Body of pancreas (tissue), 4 donors: ENCODE results near the gene PPL. TPM values are rescaled to one million over a fixed set of nuclear protein-coding genes. Genes with fewer than 3 reads are reported as not detected.

Experiments used
- ATAC-seq: fragments of 150-250 bp; one replicate; pipeline ENCODE4 v1.9.1; 2016
- DNase-seq, 4 donors: peaks; one replicate each; pipeline ENCODE4 v3.0.0-alpha.2; 2019
- H3K27ac ChIP-seq, 4 donors: fragments of 200-600 bp; sonication (generic); 1 replicate in 3 of 4; 2 replicates in 1 of 4; pipeline versions ENCODE4 v1.5.1 to v1.6.1; 2016 to 2019; ENCODE audit warnings: mild to moderate bottlenecking in 1 of 4, mixed read lengths in 1 of 4, moderate library complexity in 1 of 4
- H3K27me3 ChIP-seq, 2 donors: fragments of 200-600 bp; sonication (generic); one replicate each; pipeline ENCODE4 v1.6.0; 2016; ENCODE audit warnings: mild to moderate bottlenecking in 1 of 2
- H3K36me3 ChIP-seq, 2 donors: fragments of 200-600 bp; sonication (generic); replicated peaks in 1 of 2; 2 replicates each; pipeline ENCODE4 v1.5.1; 2016; ENCODE audit warnings: low read depth in 2 of 2; ENCODE audit not compliant: insufficient read depth in 1 of 2
- H3K4me1 ChIP-seq: fragments of 200-600 bp; sonication (generic); one replicate; pipeline ENCODE4 v1.6.0; 2016
- H3K4me3 ChIP-seq, 2 donors: fragments of 200-600 bp; sonication (generic); 1 replicate in 1 of 2; 2 replicates in 1 of 2; pipeline ENCODE4 v1.5.1; 2016 to 2019
- H3K9me3 ChIP-seq, 3 donors: fragments of 200-600 bp; sonication (generic); 1 replicate in 2 of 3; 2 replicates in 1 of 3; pipeline ENCODE4 v1.5.1; 2016
- POLR2A ChIP-seq, 3 donors: fragments of 450-650 bp; IDR thresholded peaks; one replicate each; pipeline ENCODE4 v1.6.1; 2016; ENCODE audit warnings: antibody characterized with exemption in 3 of 3, mild to moderate bottlenecking in 2 of 3
- WGBS, 2 donors: methylation state at CpG; one replicate each; pipeline ENCODE4 v1.1.5; 2017; 5-methylcytosine and 5-hydroxymethylcytosine counted together
- intact Hi-C: fragments of 100-400 bp; cut with DNase I; formaldehyde crosslinking; loops from one replicate; pipeline ENCODE4 v1.15.1; 2023
- total RNA-seq, 2 donors: library from RNA; depleted of rRNA; stranded (reverse); fragments of >200 nt; gene quantifications; one replicate each; pipeline ENCODE4 v1.1.0, GENCODE V29; 2016
- TF ChIP-seq, protein P1 (sequence below), 7 experiments: fragments of 450-650 bp in 4 of 7; fragments of 200-600 bp in 3 of 7; sonication (generic) in 3 of 7; IDR thresholded peaks; one replicate each; pipeline ENCODE4 v1.5.1; 2016 to 2019; ENCODE audit warnings: antibody characterized with exemption in 7 of 7

PPL gene
- total RNA-seq, 2 donors from 2014 or later = 20.2 to 26.0 TPM

DNA sequence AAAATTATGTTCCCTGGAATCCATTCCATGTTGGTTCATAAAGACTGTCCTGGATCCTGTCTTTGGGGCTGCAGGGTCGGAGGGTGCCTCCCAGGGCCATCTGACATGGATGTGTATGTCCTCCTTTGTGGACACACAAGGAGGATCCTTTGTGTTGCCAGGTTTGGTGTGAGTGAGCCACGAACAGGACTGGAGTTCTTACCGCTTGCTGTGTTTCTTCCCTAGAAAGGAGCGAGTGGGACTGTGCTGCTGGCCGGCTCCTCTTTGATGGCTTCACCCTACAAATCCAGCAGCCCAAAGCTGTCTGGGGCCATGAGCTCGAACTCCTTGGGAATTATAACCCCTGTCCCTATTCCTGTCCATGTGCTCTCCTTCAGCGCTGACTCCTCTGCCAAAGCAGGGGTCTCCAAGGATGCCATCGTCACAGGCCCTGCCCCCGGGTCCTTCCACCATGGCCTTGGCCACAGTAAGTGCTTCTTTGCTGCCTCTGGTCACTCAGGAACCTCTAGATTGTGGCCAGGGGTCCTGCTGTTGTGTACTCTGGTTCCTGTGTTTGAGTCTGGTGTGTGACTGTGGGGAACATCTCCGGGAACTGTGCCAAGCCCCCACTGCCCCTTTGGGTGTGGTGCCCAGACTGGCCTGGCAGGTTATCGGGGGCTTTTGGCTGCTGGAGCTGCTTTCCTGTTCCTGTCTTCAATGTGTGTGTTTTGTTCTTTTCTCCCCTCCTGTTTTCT, 60.1 kb downstream of the PPL start:
- intact Hi-C loops = no loop called here
- H3K4me1 ChIP-seq = peaks cover 2% of the 10 kb centered on the region
- 82 to 88% methylated on average over 7 to 11 of the region's 11 CpGs for WGBS, 2 donors
- H3K4me3 ChIP-seq = no peak overlapping the region
- peaks cover 35 to 48% of the 10 kb centered on the region in 2 donors for H3K36me3 ChIP-seq
- ATAC-seq (no peak), DNase-seq (no peak)
- H3K9me3 ChIP-seq = no peaks in the 10 kb centered on the region
- TF ChIP-seq, protein P1, sequence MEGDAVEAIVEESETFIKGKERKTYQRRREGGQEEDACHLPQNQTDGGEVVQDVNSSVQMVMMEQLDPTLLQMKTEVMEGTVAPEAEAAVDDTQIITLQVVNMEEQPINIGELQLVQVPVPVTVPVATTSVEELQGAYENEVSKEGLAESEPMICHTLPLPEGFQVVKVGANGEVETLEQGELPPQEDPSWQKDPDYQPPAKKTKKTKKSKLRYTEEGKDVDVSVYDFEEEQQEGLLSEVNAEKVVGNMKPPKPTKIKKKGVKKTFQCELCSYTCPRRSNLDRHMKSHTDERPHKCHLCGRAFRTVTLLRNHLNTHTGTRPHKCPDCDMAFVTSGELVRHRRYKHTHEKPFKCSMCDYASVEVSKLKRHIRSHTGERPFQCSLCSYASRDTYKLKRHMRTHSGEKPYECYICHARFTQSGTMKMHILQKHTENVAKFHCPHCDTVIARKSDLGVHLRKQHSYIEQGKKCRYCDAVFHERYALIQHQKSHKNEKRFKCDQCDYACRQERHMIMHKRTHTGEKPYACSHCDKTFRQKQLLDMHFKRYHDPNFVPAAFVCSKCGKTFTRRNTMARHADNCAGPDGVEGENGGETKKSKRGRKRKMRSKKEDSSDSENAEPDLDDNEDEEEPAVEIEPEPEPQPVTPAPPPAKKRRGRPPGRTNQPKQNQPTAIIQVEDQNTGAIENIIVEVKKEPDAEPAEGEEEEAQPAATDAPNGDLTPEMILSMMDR (IDR thresholded peaks at IDR 0.05) = no peak
- TF ChIP-seq POLR2A (IDR thresholded peaks at IDR 0.05) = no peak
- no peak overlapping the region for H3K27ac ChIP-seq
- no peaks in the 10 kb centered on the region for H3K27me3 ChIP-seq

DNA sequence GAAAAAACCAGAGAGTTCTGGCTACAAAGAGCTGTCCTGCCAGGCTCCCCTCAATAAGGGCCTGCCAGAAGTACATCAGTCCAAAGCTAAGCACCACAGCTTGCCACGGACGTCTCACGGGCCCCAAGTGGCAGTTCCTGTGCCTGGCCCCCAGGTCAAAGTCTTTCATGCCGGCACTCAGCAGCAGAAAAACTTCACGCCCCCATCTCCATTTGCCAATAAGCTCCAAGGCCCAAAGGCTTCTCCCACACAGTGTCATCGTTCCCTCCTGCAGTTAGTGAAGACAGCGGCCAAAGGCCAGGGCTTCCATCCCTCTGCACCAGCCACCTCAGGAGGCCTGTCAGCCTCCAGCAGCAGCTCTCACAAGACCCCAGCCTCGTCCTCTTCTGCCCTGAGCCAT, 62.3 kb downstream of the PPL start:
- WGBS, 2 donors = 89 to 94% methylated on average over 8 of the region's 8 CpGs
- intact Hi-C loops = no loop called here
- H3K9me3 ChIP-seq = no peaks in the 10 kb centered on the region
- ATAC-seq = no peak
- no peaks in the 10 kb centered on the region for H3K27me3 ChIP-seq
- peak in 1 of 4 donors; percentile 4 for DNase-seq
- peaks cover 10% of the 10 kb centered on the region for H3K4me1 ChIP-seq
- no peak overlapping the region for H3K4me3 ChIP-seq
- H3K36me3 ChIP-seq = peaks cover 22 to 38% of the 10 kb centered on the region in 2 donors
- TF ChIP-seq POLR2A (IDR thresholded peaks at IDR 0.05) = no peak
- TF ChIP-seq, protein P1 (IDR thresholded peaks at IDR 0.05) = no peak
- no peak overlapping the region for H3K27ac ChIP-seq

DNA sequence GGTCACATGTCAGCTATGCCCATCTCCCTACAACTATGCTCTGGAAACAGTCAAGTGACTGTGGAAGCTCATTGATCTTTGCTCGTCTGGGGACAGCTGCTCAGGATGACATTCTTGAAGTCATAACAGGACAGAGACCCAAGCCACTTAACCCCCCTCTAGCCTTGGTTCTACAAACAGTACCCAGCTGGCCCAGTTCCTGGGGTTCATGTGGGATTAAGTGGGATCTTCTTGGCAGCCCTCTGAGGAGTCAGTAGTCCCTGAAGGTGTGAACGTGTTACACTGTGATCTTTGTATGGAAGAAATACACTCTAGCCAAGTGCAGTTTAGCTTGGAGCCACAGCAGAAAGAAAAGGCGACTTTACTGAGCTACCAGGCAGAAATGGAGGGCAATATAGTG, 63.9 kb downstream of the PPL start:
- H3K27me3 ChIP-seq = no peaks in the 10 kb centered on the region
- TF ChIP-seq POLR2A (IDR thresholded peaks at IDR 0.05) = no peak
- TF ChIP-seq, protein P1 (IDR thresholded peaks at IDR 0.05) = no peak
- ATAC-seq = no peak
- no peak for DNase-seq
- WGBS, 2 donors = 78 to 87% methylated on average over 3 of the region's 3 CpGs
- H3K4me1 ChIP-seq = peaks cover 26% of the 10 kb centered on the region
- no peak overlapping the region for H3K27ac ChIP-seq
- no peaks in the 10 kb centered on the region for H3K9me3 ChIP-seq
- peaks cover 22 to 32% of the 10 kb centered on the region in 2 donors for H3K36me3 ChIP-seq
- H3K4me3 ChIP-seq = no peak overlapping the region
- intact Hi-C loops = no loop called here

DNA sequence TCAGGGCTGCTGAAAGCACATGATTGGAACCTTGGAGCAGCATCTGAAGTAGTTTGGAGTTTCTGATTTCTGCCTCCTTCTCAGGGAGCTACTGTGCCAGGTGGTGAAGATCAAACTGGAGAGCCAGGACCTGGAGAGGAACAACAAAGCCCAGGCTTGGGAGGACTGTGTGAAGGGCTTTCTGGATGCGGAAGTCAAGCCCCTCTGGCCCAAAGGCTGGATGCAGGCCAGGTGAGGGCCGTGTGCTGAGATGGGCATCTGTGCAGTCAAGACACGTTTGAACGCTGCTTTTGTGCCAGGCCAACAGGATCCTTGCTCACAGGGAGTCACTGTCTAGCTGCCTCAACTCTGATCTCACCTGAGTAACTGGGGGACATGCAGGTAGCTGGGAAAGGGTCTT, 65.9 kb downstream of the PPL start:
- intact Hi-C loops = no loop called here
- Histone ChIP-seq H3K36me3 (peaks cover 12 to 20% of the 10 kb centered on the region in 2 donors), H3K27ac (no peak overlapping the region), H3K27me3 (no peaks in the 10 kb centered on the region), H3K4me3 (no peak overlapping the region), H3K9me3 (no peaks in the 10 kb centered on the region), H3K4me1 (peaks cover 39% of the 10 kb centered on the region)
- TF ChIP-seq, protein P1 (IDR thresholded peaks at IDR 0.05) = no peak
- no peak for TF ChIP-seq POLR2A (IDR thresholded peaks at IDR 0.05)
- WGBS, 2 donors = 81 to 85% methylated on average over 4 of the region's 4 CpGs
- no peak for ATAC-seq
- no peak for DNase-seq
